Measurements from ENCODE around the gene CLCNKB.

GRCh38 chr1:16017076-16017460 is 26.5 kb upstream of the CLCNKB start:
- TF ChIP-seq POLR2AphosphoS5 (IDR thresholded peaks at IDR 0.05; ENCODE audit: low read depth, low read length) (no peak), CTCF (IDR thresholded peaks at IDR 0.05) (no peak), REST (IDR thresholded peaks at IDR 0.05; ENCODE audit: insufficient read depth in 1 of 2, low read depth in 2 of 2, low read length in 1 of 2) (no peak)
